Suppressor macrophage treated with lipopolysaccharide for 1 hour (primary cell): Measurements from ENCODE around the gene LHX1.

Source experiments
- DNase-seq, 3 donors: peaks; one replicate each; pipeline ENCODE4 v3.0.0-alpha.2; 2020 to 2022

The LHX1 gene

GRCh38 chr17:36939052-36939801 lies 2.0 kb downstream of the LHX1 start:
- no peak for DNase-seq

- no peak for DNase-seq
Measured at GRCh38 chr17:36939802-36940312, 2.6 kb downstream of the LHX1 start.

- DNase-seq, result no peak
Measured at GRCh38 chr17:36940313-36941264, 3.3 kb downstream of the LHX1 start.

GRCh38 chr17:36941265-36942010 lies 4.2 kb downstream of the LHX1 start:
- no peak for DNase-seq

GRCh38 chr17:36942019-36942599 lies 4.8 kb downstream of the LHX1 start:
- peak in 1 of 3 donors; percentile 64 for DNase-seq

- no peak for DNase-seq
Measured at GRCh38 chr17:36942631-36943125, 5.4 kb downstream of the LHX1 start.

- DNase-seq, result peak in 1 of 3 donors; percentile 47
Measured at GRCh38 chr17:36943250-36944191, 6.2 kb downstream of the LHX1 start.

GRCh38 chr17:36944553-36944952 lies 7.3 kb downstream of the LHX1 start:
- DNase-seq, result no peak

- no peak for DNase-seq
Measured at GRCh38 chr17:36945140-36945539, 7.9 kb downstream of the LHX1 start.

GRCh38 chr17:36945959-36946725 lies 8.9 kb downstream of the LHX1 start:
- no peak for DNase-seq

GRCh38 chr17:36946726-36947091 lies 9.4 kb downstream of the LHX1 start:
- no peak for DNase-seq

GRCh38 chr17:36947922-36948716 lies 10.8 kb downstream of the LHX1 start:
- no peak for DNase-seq

- DNase-seq, result peak; percentile 98 to 99 (median 99)
Measured at GRCh38 chr17:36948717-36949460, 11.6 kb downstream of the LHX1 start, which contains the start of gene AATF. Gene AATF (plus strand): TSS chr17:36948954. CDS start chr17:36949126, 172 bp downstream.

GRCh38 chr17:36949461-36949927 lies 12.2 kb downstream of the LHX1 start:
- no peak for DNase-seq

- peak in 1 of 3 donors; percentile 34 for DNase-seq
Measured at GRCh38 chr17:36950027-36950426, 12.8 kb downstream of the LHX1 start.

- no peak for DNase-seq
Measured at GRCh38 chr17:36951084-36951789, 14.0 kb downstream of the LHX1 start.

GRCh38 chr17:36971508-36971907 lies 34.2 kb downstream of the LHX1 start:
- DNase-seq, result no peak

GRCh38 chr17:36972186-36972700 lies 35.0 kb downstream of the LHX1 start:
- no peak for DNase-seq
